DMS53 treated with DMSO at 0.1 percent for 48 hours (cell line): ENCODE results near the gene C3orf52.

Experiments
- DNase-seq: peaks from one replicate; lab custom pipeline; 2025; ENCODE audit not compliant: unreplicated experiment; lab: John Stamatoyannopoulos, UW

C3orf52 gene

DNA sequence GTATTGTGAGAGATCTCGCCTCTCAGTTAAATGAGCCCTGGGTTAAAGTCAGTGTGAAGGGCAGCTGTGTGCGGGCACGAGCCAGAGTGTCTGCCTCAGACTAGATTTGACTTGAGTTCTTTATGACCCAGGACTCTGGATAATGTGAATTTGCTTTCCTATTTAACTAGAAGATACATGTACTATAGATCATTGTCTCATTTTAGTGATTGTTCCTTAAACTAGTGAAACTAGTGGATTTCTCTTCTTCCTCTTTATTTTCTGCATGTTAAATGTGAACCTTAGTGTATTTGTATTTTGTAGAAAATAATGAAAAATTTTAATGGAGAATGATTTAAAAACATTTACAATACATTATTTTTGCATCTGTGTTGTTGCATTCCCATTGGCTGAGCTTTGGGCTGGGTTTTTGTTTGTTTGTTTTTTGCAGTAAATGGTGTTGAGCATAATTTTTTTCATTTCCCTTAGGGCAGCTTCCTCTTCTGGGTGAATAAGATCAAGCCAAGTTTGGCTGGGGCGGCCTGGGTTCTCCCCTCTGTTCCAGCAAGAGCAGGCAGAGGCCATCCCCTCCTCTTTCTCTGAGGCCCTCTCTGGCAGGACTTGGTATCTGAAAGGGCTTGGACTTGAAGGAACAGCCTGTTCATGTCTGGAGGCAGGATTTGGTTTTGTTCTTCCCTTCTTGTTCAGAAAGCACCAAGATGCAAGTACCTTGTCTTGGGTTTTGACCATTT lies 31.8 kb downstream of the C3orf52 start:
- DNase-seq: no peak

- DNase-seq: no peak
These were observed 34.0 kb downstream of the C3orf52 start for GRCh38 chr3:112119962-112120836.

DNA sequence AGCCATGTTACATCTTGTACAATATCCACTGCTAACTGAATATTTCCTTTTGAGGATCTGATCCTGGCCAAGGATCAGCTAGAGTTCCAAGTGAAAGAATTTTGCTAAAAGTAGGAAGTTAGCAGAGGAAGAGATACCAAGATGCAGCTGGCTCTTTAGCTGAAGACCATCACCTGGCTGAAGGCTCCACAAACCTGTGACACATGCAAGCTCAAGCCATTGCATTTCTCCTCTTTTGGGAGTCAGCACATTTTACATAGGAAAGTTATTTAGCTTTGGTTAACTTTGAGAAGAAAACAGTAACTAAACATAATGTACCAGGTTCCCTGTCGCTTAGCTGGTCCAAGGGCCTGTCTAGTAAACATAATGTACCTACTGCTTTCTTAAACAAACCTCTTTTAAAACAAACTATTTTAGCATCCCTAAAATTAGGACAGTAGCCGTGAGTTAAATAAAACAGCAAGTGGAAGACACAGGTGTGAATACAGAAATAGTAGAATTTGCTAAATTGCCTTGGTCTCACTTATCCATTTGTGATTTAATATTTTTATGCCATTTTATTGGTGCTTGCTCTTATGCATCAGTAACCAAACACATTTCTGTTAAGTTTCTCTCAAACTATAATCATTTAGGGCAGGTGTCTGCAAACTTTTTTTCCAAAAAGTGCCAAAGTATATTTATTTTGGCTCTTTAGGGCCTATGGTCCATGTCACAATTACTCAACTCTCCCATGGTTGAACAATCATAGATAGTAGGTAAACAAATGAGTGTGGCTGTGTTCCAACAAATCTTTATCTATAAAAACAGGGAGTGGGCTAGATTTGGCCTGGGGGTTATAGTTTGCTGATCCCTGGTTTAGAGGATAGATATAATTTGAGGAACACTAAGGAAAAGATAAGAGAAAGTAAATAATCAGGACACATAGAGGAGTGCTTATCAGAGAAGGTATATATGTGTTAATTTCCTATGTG lies 35.7 kb downstream of the C3orf52 start:
- DNase-seq: no peak

DNA sequence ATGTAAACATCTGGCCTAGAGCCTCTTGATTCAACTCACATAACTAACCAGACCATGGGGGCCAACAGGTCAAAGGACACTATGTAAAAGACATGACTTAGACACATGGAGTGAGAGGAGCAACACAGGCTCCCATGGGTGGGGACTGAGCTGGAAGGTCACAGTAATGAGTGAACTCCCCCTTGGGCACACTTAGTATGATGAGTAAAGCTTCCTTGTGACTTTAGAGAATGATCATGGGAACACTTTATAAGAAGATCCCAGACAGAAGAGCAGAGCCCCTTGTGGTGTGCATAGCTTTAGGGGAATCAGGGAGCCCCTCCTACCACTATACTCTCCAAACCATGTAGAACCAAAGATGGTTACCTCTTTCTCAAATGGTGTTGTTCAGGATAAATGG lies 36.7 kb downstream of the C3orf52 start:
- no peak for DNase-seq

- no peak for DNase-seq
These were observed 37.4 kb downstream of the C3orf52 start for GRCh38 chr3:112123548-112123947.

DNA sequence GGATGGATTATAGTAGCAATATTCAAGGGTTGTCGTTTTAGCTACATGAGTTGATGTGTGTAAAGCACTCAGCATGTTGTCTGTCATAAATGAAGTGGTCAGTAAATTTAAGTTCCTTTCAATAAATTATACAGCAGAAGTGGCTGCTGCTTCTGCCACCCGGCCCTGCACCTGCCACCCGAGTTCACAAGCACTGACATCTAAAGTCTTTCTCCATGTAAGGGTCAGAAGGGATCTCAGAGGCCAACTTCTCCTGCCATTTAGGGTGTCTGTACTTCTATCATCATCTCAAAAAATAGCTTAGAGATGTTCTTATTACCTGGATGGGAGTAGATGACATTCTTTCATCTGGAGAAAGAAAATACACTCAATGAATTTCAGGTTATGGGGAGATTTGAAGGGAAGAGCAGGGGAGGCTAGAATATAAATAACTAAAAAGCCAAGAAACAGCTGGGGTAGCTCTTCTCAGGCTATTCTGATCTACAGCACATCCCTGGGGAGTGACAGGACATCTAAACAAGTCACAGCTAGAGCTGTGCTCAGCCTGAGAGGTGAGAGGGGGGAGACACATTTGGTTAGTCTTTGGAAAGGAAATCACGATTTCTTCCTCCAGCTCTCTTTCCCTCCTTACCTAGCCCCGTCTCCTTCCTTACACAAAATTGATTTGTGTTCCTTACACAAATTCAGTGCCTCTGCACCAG lies 38.9 kb downstream of the C3orf52 start:
- DNase-seq: no peak

- no peak for DNase-seq
These were observed 40.3 kb downstream of the C3orf52 start for GRCh38 chr3:112126511-112126911.

DNA sequence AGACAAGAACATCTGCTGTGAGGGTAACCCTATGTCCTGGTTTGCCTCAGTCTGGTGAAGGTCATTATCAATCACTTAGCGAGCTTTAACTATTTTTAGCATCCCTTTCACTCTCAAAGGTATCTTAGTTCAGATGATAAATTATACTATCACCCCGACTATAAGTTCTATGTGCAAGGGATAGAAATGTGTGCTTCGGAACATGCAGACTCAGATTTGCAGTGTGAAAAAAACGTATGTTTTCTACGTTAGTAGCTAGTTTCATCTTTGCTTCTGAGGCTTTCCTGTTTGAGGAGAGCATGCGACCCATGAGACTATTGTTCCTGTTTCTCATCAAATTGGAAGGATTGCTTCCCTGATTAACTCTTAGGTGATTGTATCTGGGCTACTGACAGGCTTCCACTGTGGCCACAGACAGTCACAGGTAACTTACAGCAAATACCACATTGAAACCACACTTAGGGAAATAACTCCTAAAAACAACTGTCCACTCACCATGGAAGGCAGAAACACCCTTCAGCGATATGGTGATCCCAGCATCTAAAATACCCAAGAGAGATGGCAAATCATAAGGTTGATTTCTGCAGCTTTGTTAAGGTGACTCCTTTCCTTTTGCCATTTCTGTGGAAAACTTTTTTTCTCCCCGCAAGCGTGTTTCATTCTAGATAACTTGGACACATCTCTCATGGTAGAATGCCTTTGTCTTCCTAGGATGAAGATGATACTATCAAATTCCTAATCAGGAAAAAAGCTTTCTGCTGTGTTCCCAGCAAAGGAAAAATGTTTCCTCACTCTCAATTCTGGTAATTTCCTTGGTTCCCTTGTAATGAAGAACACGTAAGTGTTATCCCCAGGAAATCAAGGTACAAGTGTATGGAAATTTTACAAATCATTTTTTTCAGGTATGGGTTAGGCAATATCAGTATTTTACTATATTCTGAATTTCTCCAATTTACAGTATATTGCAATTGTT lies 41.6 kb downstream of the C3orf52 start:
- no peak for DNase-seq

- DNase-seq: no peak
These were observed 42.9 kb downstream of the C3orf52 start for GRCh38 chr3:112128843-112129727.

GRCh38 chr3:112129925-112130637 lies 43.9 kb downstream of the C3orf52 start:
- no peak for DNase-seq

DNA sequence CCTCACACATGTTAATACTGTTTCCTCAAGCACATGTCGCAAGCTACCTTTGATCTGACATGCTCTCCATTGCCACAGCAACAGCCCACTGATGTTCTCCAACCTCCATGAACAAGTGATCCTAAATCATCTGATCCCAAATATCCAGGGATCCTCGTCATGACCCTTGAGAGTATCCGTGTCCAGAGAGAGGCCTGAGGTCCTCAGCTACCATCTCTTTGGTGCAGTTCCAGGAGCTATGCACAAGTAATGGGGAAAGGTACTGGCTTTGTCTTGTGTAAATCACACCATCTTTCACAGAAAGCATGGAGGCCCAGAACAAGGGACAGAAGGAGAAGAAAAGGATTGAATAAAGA lies 44.4 kb downstream of the C3orf52 start:
- DNase-seq: no peak

DNA sequence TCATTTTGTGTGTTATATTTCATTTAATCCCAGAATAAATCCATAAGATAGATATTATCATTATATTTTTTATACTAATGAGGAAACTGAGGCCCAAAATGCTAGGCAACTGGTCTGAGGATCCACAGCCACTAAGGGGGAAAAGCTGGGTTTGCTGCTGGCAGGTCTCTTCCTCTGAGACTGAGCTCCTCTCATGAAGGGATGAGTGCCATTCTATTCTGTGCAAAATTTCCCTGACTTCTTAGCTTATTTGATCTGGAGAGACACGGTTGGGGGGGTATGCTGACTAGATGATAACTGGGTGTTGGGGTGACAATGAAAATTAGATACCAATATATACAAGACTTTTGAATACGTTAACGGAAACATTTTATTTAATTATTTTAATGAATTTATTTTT lies 44.9 kb downstream of the C3orf52 start:
- no peak for DNase-seq

DNA sequence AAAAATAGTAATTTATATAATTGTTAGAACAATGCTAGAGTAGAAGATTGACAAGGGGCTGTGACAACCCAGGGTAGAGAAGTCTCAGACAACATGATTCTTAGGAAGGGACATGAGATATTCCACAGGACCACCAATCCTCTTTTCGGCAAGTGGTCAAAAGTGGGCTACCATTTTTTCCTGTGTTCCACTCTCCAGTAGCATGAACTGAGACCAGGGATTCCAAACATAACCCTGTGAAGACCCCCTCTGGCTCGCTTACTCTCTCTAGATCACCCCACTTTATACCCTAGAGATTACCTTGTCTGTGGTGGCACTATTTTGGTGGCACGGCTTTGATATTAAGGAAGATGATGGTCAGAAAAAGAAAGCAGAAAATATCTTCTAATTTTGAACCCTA lies 45.9 kb downstream of the C3orf52 start:
- no peak for DNase-seq

- DNase-seq: no peak
These were observed 46.4 kb downstream of the C3orf52 start for GRCh38 chr3:112132554-112132953.

DNA sequence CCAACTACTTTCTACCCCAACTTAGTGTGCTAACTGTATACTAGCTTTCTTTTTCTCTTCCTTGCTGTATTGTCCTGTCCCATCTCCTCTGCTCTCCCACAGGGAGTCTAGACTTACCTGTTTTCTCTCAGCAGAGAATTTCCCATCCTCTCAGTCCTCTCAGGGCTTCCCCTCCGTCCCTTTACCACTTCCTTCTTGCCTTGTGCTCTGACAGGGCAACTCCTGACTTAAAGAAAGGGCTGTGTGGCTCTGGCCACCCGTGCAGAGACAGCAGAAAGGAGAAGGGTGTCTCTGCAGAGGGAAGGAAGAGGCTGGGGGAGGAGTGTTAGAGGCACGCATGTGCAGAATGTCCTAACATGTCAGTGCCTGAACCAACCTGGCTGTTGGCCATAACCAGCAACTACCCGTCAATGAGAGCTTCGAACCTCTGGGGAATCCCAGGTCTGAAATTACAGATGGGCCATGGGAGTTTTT lies 46.8 kb downstream of the C3orf52 start, which contains the start of gene GCSAM:
GCSAM (minus strand) TSS at position 274 of the 474 bp plus-strand sequence; CDS start at position 146, 128 bp downstream.
- no peak for DNase-seq

DNA sequence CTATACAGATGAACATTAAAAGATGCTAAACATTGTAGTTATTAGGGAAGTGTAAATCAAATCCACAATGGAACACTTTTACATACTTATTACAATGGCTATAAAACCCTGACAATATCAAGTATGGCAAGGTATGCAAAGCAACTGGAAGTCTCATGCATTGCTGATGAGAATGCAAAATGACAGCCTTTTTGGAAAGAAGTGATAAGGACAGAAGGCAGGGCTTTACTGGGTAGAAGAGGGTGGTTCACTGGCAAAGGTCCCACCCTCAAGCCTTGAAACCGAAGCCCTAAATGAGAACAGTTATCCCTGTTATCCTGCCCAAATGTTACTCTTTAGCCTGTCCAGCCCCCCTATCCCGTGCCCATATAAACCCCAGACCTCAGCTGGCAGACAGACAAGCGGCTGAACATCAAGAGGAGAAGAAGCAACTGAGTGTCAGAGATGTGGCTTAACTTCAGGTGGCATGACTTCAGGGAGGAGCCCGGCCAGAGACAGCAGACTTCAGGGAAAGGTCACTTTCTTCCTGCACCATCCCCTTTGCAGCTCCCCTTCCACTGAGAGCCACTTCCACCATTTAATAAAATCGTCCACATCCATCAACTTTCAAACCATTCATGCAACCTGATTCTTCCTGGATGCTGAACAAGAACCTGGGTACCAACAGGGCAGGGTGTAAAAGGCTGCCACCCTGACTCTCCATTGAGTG lies 47.6 kb downstream of the C3orf52 start:
- no peak for DNase-seq
